Peyer's patch (tissue), 4 donors: ENCODE results near the gene FTO. TPM values are rescaled to one million over a fixed set of nuclear protein-coding genes. Genes with fewer than 3 reads are reported as not detected.

Experiments used
- DNase-seq, 3 donors: peaks; one replicate each; pipeline ENCODE4 v3.0.0-alpha.2; 2017 to 2019
- H3K27ac ChIP-seq, 4 donors: fragments of 200-600 bp; sonication (generic); one replicate each; pipeline ENCODE4 v1.5.1; 2016 to 2019
- H3K27me3 ChIP-seq, 2 donors: fragments of 200-600 bp; sonication (generic); one replicate each; pipeline ENCODE4 v1.5.1; 2019
- H3K36me3 ChIP-seq, 3 donors: fragments of 200-600 bp; sonication (generic); one replicate each; pipeline ENCODE4 v1.5.1; 2016 to 2019
- H3K4me1 ChIP-seq, 4 donors: fragments of 200-600 bp; sonication (generic); one replicate each; pipeline ENCODE4 v1.5.1; 2016 to 2019
- H3K4me3 ChIP-seq, 4 donors: fragments of 200-600 bp; sonication (generic); 1 replicate in 3 of 4; 2 replicates in 1 of 4; pipeline ENCODE4 v1.5.1; 2016 to 2019; ENCODE audit warnings: mild to moderate bottlenecking in 1 of 4
- H3K9me3 ChIP-seq, 4 donors: fragments of 200-600 bp; sonication (generic); one replicate each; pipeline ENCODE4 v1.5.1; 2016 to 2019; ENCODE audit warnings: mild to moderate bottlenecking in 1 of 4
- POLR2A ChIP-seq, 2 donors: fragments of 450-650 bp; IDR thresholded peaks; one replicate each; pipeline ENCODE4 v1.5.1; 2017; ENCODE audit warnings: antibody characterized with exemption in 2 of 2, mild to moderate bottlenecking in 2 of 2, moderate library complexity in 2 of 2
- total RNA-seq, 4 donors: library from RNA; depleted of rRNA; stranded (reverse); fragments of >200 nt; gene quantifications; one replicate each; pipeline ENCODE4 v1.1.0, GENCODE V29; 2016
- TF ChIP-seq, protein P1 (sequence below), 6 experiments: fragments of 450-650 bp in 4 of 6; fragments of 200-600 bp in 2 of 6; sonication (generic) in 1 of 6; IDR thresholded peaks; one replicate each; pipeline ENCODE4 v1.5.1; 2017 to 2019; ENCODE audit warnings: antibody characterized with exemption in 6 of 6, mild to moderate bottlenecking in 3 of 6, moderate library complexity in 1 of 6

FTO gene
- total RNA-seq, 4 donors from 2014 or later, result 37.0 to 95.7 (median 45.1) TPM

DNA sequence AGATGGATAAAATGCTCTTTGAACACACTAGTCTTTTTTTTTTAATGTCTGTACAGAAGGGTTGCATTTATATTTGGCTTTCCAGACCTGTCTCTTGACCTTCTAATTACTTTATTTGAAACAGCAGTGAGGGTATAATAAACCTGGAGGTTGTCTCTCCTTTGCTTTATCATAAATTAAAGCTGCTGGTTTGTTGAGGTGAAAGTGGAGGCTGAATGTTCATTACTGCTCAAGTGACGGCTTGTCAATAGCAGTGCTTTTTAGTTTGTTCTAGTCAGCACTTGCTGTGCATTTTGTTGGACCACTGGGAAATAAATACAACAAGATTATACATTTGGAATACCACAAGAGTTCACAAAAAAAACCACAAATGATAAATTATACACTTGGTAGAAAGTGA, 318.4 kb downstream of the FTO start:
- H3K27me3 ChIP-seq, result no peaks in the 10 kb centered on the region
- H3K9me3 ChIP-seq, result no peaks in the 10 kb centered on the region
- DNase-seq, result no peak
- no peaks in the 10 kb centered on the region for H3K36me3 ChIP-seq
- H3K4me3 ChIP-seq, result no peak overlapping the region
- TF ChIP-seq POLR2A (IDR thresholded peaks at IDR 0.05), result no peak
- TF ChIP-seq, protein P1, sequence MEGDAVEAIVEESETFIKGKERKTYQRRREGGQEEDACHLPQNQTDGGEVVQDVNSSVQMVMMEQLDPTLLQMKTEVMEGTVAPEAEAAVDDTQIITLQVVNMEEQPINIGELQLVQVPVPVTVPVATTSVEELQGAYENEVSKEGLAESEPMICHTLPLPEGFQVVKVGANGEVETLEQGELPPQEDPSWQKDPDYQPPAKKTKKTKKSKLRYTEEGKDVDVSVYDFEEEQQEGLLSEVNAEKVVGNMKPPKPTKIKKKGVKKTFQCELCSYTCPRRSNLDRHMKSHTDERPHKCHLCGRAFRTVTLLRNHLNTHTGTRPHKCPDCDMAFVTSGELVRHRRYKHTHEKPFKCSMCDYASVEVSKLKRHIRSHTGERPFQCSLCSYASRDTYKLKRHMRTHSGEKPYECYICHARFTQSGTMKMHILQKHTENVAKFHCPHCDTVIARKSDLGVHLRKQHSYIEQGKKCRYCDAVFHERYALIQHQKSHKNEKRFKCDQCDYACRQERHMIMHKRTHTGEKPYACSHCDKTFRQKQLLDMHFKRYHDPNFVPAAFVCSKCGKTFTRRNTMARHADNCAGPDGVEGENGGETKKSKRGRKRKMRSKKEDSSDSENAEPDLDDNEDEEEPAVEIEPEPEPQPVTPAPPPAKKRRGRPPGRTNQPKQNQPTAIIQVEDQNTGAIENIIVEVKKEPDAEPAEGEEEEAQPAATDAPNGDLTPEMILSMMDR (IDR thresholded peaks at IDR 0.05), result no peak
- no peaks in the 10 kb centered on the region for H3K4me1 ChIP-seq
- H3K27ac ChIP-seq, result no peak overlapping the region

DNA sequence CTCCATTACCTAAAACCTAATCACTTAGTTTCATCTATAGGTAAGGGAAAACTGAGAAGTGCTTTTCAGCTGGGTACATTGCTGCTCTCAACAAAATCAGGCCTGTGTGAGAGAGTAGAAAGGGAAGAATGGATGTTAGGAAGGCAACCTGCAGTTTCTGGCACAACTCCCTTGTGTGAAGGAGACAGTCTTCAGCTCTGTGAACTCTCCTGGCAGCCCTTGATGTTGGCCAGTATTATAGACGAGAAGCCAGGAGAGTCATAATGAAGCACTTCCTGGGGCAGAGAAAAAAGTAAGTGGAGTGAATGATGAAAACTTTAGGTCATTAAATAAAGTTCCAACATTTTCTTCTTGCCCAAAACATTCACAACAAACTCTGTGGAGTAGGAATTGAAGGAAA, 322.5 kb downstream of the FTO start:
- Histone ChIP-seq H3K27me3 (no peaks in the 10 kb centered on the region), H3K4me3 (no peak overlapping the region), H3K36me3 (no peaks in the 10 kb centered on the region), H3K9me3 (no peaks in the 10 kb centered on the region), H3K4me1 (no peaks in the 10 kb centered on the region), H3K27ac (no peak overlapping the region)
- no peak for TF ChIP-seq POLR2A (IDR thresholded peaks at IDR 0.05)
- TF ChIP-seq, protein P1 (IDR thresholded peaks at IDR 0.05), result no peak
- DNase-seq, result no peak

DNA sequence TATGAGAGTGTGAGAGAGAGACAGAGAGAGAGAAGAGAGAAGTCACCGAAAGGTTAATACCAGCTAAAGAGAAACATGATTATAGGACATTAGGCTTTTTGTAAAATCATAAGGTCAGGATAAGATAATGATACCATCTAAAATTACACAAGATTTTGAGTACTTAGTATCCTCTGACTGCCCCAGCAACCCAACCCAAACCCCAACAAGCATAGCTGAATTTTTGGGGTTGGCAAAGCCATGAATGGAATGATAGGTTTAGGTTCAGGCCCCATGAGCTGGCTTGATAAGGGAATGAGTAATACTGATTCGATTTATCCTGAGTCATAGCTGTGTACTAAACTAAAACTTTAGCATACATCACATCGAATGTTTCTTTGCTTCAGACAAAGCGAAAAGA, 323.1 kb downstream of the FTO start:
- Histone ChIP-seq H3K4me1 (no peaks in the 10 kb centered on the region), H3K27me3 (no peaks in the 10 kb centered on the region), H3K27ac (no peak overlapping the region), H3K36me3 (no peaks in the 10 kb centered on the region), H3K9me3 (no peaks in the 10 kb centered on the region), H3K4me3 (no peak overlapping the region)
- TF ChIP-seq, protein P1 (IDR thresholded peaks at IDR 0.05), result no peak
- TF ChIP-seq POLR2A (IDR thresholded peaks at IDR 0.05), result no peak
- no peak for DNase-seq

DNA sequence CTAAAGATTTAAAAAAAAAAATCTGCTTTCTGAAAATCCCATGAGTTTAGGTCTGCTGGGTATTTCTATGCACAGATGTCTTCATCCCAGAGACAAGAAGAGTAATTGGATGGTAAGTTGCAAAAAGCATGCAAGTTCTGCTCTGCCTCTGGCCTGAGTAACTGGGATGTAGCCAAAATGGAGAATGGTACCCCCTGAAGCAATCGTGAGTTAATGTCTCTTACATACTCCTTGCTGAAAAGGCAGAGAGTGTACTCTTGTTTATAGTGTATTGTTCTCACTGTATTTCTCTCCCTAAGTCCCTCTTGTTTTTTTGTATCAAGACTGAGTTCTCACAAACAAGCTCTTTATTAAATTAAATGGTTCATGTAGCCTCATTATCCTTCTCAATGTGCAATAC, 323.6 kb downstream of the FTO start:
- Histone ChIP-seq H3K4me1 (no peaks in the 10 kb centered on the region), H3K27me3 (no peaks in the 10 kb centered on the region), H3K9me3 (no peaks in the 10 kb centered on the region), H3K4me3 (no peak overlapping the region), H3K36me3 (no peaks in the 10 kb centered on the region), H3K27ac (no peak overlapping the region)
- TF ChIP-seq, protein P1 (IDR thresholded peaks at IDR 0.05), result no peak
- no peak for TF ChIP-seq POLR2A (IDR thresholded peaks at IDR 0.05)
- no peak for DNase-seq

DNA sequence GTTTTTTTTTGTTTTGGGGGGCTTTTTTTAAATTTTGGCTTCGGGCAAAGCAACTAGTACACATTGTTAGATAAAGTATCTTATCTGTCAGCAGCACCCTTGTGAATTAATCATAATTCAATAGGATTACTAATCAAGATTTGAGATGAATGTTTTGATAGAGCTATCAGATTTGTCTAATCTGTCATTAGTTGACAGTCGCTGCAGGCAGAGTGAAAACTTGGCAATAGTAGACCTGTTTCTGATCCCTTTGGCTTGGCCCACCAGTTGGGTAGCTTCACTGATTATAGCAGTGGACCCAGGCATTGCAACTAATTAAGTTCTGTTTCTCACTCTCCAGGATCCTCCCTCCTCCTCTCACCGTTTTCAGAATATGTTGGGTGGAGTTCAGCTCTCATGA, 324.0 kb downstream of the FTO start:
- H3K4me3 ChIP-seq, result no peak overlapping the region
- H3K36me3 ChIP-seq, result no peaks in the 10 kb centered on the region
- no peaks in the 10 kb centered on the region for H3K9me3 ChIP-seq
- TF ChIP-seq, protein P1 (IDR thresholded peaks at IDR 0.05), result no peak
- TF ChIP-seq POLR2A (IDR thresholded peaks at IDR 0.05), result no peak
- no peak for DNase-seq
- H3K27ac ChIP-seq, result no peak overlapping the region
- H3K27me3 ChIP-seq, result no peaks in the 10 kb centered on the region
- H3K4me1 ChIP-seq, result no peaks in the 10 kb centered on the region

DNA sequence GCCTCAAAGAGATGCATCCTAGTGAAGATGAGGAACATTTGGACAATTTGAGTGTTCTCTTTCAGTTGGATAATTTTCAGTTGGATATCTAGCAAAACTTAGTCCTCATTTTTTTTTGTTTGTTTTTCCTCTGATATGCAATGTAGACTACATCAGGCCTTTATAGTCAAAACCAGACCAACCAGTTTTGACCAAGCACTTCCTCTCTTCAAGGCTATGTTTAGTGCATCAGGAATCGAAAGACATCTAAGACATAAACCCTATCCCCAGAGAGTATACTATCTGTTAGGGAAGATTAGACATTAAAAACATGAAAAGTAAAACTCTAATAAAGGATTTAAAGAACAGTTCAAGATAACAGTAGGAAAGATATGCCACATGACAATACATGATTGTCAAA, 326.5 kb downstream of the FTO start:
- Histone ChIP-seq H3K4me1 (no peaks in the 10 kb centered on the region), H3K27me3 (no peaks in the 10 kb centered on the region), H3K36me3 (no peaks in the 10 kb centered on the region), H3K4me3 (no peak overlapping the region), H3K27ac (no peak overlapping the region), H3K9me3 (no peaks in the 10 kb centered on the region)
- no peak for TF ChIP-seq POLR2A (IDR thresholded peaks at IDR 0.05)
- TF ChIP-seq, protein P1 (IDR thresholded peaks at IDR 0.05), result no peak
- no peak for DNase-seq
